ENCODE measurements around the gene LRRC47.

Gene LRRC47

DNA sequence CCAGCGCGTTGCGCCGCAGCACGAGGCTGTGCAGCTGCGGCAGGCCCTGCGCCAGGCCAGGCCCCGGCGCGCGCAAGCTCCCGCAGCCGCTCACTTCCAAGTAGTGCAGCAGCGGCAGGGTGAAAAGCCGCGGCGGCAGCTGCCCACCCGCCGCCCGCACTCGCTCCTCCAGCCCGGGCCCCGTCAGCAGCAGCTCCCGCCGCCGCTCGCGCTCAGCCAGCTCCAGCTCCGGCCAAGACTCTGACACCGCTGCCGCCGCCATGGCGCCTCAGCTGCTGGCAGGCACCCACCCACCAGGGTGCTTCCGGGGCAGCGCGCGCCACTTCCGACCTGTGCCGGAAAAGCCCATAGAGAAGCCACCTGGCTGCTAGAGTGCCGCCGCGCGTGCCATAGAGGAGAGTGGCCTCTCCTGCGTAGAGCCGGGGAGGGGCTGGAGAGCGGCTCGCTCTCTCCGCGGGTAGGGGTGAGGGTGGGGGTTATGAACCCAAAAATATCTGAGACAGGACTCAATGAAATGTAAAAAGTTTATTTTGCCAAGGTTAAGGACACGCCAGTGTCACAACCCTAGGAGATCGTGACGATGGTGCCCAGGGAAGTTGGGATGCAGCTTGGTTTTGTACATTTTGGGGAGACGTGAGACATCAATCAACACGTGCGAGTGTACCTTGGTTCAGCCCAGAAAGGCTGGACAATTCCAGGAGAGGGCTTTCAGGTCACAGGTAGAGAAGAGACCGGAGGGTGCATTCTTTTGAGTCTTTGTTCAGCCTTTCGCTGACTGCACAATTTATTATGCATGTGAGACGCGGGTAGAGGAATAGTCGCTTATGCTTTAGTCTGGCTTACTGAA lies at the start of gene LRRC47:
LRRC47 (minus strand) TSS at position 284 of the 847 bp plus-strand sequence; CDS start at position 262, 22 bp downstream.
- peak; percentile 97 for DNase-seq (ENCODE audit: low read depth, low spot score)

DNA sequence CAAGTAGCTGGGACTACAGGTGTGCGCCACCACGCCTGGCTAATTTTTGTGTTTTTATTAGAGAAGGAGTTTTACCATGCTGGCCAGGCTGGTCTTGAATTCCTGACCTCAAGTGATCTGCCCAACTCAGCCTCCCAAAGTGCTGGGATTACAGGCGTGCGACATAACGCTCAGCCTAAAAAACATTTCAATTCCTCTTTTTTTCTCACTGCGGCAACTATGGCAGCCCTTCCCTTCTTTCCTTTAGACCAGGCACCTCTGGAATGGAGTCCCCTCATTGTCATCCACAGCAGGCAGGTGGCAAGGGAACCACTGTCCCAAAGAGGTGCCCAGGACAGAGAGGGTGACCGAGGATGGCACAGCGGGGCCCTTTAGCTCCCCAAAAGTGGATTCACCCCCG lies 46.6 kb upstream of the LRRC47 start:
- no peak for DNase-seq (ENCODE audit: low read depth, low spot score)

GRCh38 chr1:3841491-3841890 lies 45.2 kb upstream of the LRRC47 start:
- no peak for DNase-seq (ENCODE audit: low read depth, low spot score)

- DNase-seq (ENCODE audit: low read depth, low spot score) = no peak
Measured at GRCh38 chr1:3838788-3839187, 42.5 kb upstream of the LRRC47 start.

DNA sequence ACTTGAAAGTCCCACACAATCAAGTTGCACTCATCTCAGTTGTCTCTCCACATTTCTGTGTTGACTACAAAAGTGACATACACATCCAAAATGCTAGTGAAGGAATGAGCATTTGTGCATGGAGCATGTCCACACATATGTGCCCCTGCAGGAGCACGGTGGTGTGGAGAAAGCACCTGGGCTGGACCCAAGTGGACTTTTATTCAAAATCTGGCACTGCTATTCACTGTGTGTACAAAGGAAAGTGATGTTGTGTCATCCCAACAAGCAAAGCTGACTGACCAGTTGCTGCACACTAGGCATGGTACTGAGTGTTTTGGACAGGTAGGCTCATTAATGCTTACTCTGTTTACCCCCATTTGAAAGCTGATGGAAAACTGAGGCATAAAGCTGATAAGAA lies 41.4 kb upstream of the LRRC47 start:
- no peak for DNase-seq (ENCODE audit: low read depth, low spot score)

DNA sequence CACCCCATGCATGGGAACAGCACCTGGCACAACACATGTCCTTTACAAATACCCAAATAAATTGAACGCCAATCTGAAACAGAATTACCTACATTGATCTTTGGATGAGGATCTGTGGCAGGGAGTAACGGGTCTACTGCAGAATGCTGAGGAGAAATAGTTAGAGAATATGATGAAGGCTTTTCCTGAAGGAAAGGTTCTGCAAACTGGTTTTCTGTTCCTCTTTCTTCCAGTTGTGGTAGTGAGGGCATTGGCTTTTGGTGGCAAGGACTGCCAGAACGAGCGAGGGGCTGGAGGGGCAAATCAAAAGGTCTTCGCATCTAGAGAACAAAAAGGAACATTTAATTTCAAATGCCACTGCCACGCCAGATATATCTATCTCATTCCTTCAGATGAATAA lies 40.9 kb upstream of the LRRC47 start:
- no peak for DNase-seq (ENCODE audit: low read depth, low spot score)

DNA sequence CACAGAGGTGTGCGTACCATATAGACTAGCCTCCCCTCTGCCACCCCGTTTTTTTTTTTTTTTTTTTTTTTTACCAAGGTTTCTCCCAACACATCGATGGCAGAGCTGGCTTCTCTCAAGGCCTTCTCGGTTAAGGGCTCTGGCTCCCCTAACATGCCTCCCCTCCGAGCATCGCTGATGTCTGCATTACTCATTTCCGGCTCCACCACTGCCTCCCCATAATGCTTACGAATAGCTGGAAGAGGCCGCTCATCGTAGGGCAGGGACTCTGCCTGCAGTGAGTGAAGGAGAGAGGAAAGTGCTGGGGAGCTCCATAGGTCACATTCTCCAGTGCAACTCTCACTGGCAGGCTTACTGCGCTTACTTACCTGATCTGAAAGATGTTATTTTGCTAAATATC lies 40.1 kb upstream of the LRRC47 start:
- DNase-seq (ENCODE audit: low read depth, low spot score) = no peak

DNA sequence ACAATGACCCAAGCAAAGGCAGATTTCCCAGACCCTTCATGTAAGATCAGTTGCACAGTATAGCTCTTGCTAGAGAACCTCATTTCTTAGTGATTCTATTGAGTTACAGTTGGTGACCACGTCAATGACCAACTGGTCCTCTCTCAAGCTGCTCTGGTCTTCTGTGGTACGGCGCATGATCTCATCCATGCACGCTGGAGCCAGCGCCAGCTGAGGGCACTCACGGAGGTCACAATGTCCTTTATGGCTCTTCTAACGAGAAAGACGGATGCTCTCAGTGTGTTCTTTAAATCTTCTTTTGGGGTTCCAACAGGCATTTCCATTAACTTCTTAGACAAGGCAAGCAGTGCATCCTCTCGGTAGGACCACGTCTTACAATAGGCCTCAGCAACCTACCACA lies 38.4 kb upstream of the LRRC47 start:
- DNase-seq (ENCODE audit: low read depth, low spot score) = no peak

DNA sequence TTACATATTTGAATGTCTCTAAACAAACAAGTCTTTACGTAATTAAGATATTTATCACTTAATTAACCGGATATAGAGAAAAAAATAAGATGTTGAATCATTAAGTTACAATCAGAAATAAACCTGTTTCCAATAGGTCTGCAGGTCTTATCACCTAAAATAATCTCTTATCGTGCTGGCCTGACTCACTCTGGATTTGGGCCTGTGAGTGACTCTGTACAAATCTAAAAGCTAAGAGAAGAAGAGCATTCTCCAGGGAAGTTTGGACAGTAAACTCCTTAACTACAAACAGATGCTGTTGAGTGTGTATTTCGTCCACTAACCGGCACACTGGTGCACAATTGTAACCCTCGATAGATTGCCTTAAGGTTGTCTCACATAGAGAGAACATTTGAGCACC lies 35.4 kb upstream of the LRRC47 start:
- no peak for DNase-seq (ENCODE audit: low read depth, low spot score)

DNA sequence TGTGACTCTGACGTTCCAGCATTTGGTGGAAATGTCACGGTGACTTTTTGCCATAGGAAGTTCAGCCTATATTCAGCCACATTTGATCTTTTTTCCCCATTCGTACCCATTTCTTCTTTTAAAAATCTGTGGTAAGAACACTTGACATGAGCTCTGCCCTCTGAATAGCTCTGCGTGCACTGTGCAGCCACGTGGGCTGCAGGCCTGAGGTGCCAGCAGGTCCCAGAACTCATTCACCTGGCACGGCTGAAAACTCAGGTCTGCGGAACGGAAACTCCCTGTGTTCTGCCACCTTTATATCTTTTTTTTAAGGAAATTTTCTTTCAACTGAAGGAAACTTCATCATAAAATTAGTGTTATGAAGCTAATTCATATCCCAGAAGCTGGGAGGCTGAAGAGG lies 32.1 kb upstream of the LRRC47 start:
- no peak for DNase-seq (ENCODE audit: low read depth, low spot score)

- no peak for DNase-seq (ENCODE audit: low read depth, low spot score)
Measured at GRCh38 chr1:3827813-3828307, 31.6 kb upstream of the LRRC47 start.

GRCh38 chr1:3825356-3825755 lies 29.1 kb upstream of the LRRC47 start:
- DNase-seq (ENCODE audit: low read depth, low spot score) = no peak

GRCh38 chr1:3824650-3825049 lies 28.4 kb upstream of the LRRC47 start:
- DNase-seq (ENCODE audit: low read depth, low spot score) = no peak

GRCh38 chr1:3822421-3822820 lies 26.1 kb upstream of the LRRC47 start:
- DNase-seq (ENCODE audit: low read depth, low spot score) = no peak

DNA sequence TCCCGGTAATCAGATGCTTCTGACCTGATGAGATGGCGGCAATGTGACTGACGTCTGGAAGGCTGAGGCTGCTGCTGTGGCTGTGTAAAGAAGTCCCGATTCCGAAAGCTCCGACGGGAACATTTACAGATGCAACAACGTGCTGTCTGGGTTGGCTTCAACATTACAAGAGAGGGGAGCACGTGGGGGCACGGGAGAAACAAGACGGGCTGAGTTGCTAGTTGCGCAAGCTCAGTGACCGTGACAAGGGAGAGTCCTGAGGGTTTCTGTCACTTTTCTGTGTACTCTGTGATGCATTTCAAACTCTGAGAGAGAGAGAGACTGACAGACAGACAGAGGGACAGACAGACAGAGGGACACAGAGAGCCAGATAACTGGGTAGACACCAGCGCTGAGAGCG lies 25.6 kb upstream of the LRRC47 start:
- DNase-seq (ENCODE audit: low read depth, low spot score) = no peak

DNA sequence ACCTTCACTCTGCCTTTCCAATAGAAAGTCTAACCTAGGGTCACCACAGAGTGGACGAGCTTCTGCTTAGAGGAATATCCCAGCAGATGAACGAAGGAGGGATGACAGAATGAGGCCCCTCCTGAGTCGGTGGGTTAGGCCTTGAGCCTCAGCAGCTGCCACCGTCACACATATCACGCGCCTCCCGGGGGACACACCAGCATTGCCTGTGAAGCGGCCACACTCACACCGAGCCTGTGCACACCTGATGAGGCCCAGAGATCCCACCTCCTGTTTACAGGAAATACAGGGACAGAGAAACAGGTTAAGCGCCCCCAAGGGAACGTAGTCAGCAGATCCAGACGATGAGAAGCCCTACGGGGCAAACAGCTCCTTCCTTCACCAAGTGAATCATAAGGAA lies 25.1 kb upstream of the LRRC47 start:
- no peak for DNase-seq (ENCODE audit: low read depth, low spot score)

DNA sequence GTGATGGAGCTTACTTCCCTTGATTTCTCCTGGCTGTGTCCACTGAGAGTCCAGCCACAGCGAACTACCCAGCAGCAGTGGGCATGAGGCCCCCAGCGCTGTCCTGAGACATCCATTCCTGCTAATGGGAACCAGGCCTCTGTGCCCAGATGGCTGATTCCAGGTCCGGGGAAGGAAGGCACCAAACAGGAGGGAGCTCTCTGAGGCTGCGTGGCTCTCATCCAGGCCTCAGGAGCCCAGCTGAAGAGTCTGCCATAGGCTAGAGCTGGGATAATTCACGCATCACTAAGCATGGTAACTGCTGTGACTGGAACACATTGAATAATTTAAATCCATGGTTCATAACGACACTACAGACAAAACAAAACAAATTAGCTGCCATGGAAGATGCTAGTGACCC lies 24.7 kb upstream of the LRRC47 start:
- peak; percentile 47 for DNase-seq (ENCODE audit: low read depth, low spot score)

- no peak for DNase-seq (ENCODE audit: low read depth, low spot score)
Measured at GRCh38 chr1:3820316-3820715, 24.0 kb upstream of the LRRC47 start.

GRCh38 chr1:3819771-3820200 lies 23.5 kb upstream of the LRRC47 start:
- DNase-seq (ENCODE audit: low read depth, low spot score) = no peak

DNA sequence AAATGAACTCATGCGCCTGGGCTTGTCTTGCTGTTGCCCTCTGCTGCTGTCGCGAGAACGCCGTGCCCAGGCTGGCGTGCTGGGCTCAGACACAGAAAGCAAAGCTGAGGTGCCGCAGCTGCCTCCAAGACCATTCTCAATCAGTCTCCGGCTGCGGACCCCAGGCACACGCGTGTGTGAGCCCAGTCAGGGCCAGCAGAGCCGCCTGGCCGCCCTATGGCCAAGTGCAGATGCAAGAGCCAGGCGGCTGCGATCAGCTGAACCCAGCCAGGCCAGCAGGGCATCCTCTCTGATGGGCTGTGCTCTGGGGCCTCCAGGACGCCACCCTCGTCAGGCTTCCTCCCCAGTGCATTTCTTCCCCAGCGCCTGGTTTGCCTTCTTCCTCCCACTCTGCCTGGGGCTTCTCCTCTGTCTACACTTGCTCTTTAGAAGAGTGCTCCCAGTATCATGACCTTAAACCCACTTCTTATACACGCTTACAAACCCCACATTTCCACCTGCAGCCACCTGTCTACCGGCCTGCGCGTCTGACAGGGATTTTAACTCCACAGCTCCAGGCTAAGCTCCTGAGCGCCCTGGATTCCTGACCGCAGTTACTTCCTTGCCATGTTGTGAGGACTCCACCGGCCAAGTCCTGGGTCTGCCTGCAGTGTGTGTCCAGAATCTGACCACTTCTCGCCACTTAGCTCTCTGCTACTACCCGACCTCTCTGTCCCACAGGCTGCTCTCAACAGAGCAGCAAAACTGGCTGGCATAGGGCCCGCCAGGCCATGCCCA lies 21.7 kb upstream of the LRRC47 start:
- no peak for DNase-seq (ENCODE audit: low read depth, low spot score)

GRCh38 chr1:3817138-3817740 lies 20.9 kb upstream of the LRRC47 start:
- no peak for DNase-seq (ENCODE audit: low read depth, low spot score)

Data from astrocyte of the hippocampus (primary cell).